Mucosa of descending colon (tissue), 3 donors: ENCODE data around the gene SERTAD4. TPM values are rescaled to one million over a fixed set of nuclear protein-coding genes. Genes with fewer than 3 reads are reported as not detected.

Source experiments
- ATAC-seq: fragments of 200-7000 bp; cut with Tn5 transposase; one replicate; pipeline ENCODE4 v1.9.1; 2020; ENCODE audit warnings: mild to moderate bottlenecking, moderate library complexity
- DNase-seq, 3 donors: peaks; one replicate each; pipeline ENCODE4 v3.0.0-alpha.2; 2020
- H3K36me3 ChIP-seq: fragments of 200-600 bp; one replicate; pipeline ENCODE4 v1.8.0; 2021; ENCODE audit warnings: low read depth, mild to moderate bottlenecking
- H3K4me1 ChIP-seq: fragments of 200-600 bp; one replicate; pipeline ENCODE4 v1.8.0; 2021; ENCODE audit warnings: low read depth, mild to moderate bottlenecking
- H3K4me3 ChIP-seq: fragments of 200-600 bp; one replicate; pipeline ENCODE4 v1.8.0; 2021; ENCODE audit warnings: mild to moderate bottlenecking
- H3K9me3 ChIP-seq: fragments of 200-600 bp; one replicate; pipeline ENCODE4 v1.8.0; 2021; ENCODE audit warnings: mild to moderate bottlenecking
- intact Hi-C, 2 donors: fragments of 100-400 bp; cut with DNase I in 1 of 2; cut with micrococcal nuclease in 1 of 2; formaldehyde crosslinking; loops; one replicate each; pipeline versions ENCODE4 v1.11.0 to v1.11.1; 2022; cut with DNase I, micrococcal nuclease
- total RNA-seq, 3 donors: library from RNA; stranded (reverse); fragmentation: NEBNext Ultra II Directional in 2 of 3; extraction: Animal tissue kit (Norgen Biotek cat#: 25700) in 2 of 3; gene quantifications; one replicate each; pipeline versions ENCODE4 v1.2.1 to v1.2.4, GENCODE V29; 2021 to 2023
- TF ChIP-seq, protein P1 (sequence below): fragments of 200-600 bp; IDR thresholded peaks from one replicate; pipeline ENCODE4 v1.8.0; 2022; ENCODE audit warnings: antibody characterized with exemption, mild to moderate bottlenecking
- donor health status: DM: no; HTN: no; CAD: no; lungs with moderate emphysema.
- donor health status: DM: no; HTN: no; CAD: no.
- donor health status: DM: no; HTN: yes; CAD: no.

SERTAD4 gene
- total RNA-seq, 3 donors from 2014 or later, result 4.2 to 17.1 (median 6.0) TPM

DNA sequence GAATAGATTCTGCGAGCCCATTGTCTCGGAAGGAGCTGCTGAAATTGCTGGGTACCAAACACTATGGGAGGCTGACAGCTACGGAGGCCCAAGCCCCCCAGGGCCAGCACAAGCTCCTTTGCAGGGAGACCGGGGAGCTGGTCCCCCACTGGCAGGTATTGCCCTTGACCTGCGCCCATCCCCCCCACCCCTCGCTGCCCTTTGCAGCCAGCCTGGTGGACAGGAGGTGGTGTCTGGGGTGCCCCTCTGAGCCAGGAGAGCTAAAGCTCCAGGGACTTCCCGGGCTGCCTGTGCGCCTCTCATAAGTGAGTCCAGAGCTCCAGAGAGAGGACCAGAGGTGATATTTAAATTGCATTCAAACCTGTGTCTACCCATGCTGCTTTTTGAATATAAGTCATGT lies 5.4 kb downstream of the SERTAD4 start:
- DNase-seq (no peak), ATAC-seq (no peak)
- TF ChIP-seq, protein P1, sequence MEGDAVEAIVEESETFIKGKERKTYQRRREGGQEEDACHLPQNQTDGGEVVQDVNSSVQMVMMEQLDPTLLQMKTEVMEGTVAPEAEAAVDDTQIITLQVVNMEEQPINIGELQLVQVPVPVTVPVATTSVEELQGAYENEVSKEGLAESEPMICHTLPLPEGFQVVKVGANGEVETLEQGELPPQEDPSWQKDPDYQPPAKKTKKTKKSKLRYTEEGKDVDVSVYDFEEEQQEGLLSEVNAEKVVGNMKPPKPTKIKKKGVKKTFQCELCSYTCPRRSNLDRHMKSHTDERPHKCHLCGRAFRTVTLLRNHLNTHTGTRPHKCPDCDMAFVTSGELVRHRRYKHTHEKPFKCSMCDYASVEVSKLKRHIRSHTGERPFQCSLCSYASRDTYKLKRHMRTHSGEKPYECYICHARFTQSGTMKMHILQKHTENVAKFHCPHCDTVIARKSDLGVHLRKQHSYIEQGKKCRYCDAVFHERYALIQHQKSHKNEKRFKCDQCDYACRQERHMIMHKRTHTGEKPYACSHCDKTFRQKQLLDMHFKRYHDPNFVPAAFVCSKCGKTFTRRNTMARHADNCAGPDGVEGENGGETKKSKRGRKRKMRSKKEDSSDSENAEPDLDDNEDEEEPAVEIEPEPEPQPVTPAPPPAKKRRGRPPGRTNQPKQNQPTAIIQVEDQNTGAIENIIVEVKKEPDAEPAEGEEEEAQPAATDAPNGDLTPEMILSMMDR, result no peak
- H3K9me3 ChIP-seq, result no peaks in the 10 kb centered on the region
- intact Hi-C loops, result no loop called here
- no peak overlapping the region for H3K4me3 ChIP-seq
- H3K4me1 ChIP-seq, result no peaks in the 10 kb centered on the region
- no peaks in the 10 kb centered on the region for H3K36me3 ChIP-seq

DNA sequence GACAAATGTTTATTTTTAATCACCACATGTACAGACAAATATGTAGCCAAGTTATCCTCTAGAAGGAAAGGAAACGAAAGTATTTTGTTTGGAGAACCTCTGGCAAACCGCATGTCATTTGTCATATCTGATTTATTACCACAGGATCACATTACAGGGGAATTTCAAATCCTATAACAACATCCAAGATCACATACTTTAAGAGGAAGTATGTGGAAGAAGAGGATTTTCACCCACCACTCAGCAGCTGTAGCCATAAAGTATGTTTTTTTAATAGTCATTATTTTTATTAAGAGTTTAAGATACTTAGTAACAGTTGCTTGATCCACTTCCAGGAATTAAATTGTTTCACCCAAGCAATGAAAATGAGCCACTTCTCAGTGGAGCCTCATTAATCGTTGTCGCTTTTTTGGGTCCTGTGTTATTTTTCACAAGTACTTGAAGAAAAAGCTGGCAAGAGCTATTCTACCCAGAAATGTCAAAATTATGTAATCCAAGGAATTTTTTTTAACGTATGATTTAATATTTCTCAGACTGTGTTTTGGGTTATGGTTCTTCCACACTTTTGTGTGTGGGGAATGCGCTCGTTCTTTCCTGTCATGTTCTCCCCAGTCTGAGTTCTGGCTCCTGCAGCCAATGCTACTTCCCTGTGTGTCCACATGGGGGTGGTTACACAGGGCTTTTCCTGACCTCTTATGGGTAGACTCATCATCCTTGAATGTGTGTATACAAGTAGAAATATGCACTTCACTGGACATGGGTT lies 6.9 kb downstream of the SERTAD4 start:
- TF ChIP-seq, protein P1, result no peak
- no peak overlapping the region for H3K4me3 ChIP-seq
- H3K4me1 ChIP-seq, result no peaks in the 10 kb centered on the region
- ATAC-seq (peak; percentile 59), DNase-seq (no peak)
- H3K36me3 ChIP-seq, result no peaks in the 10 kb centered on the region
- no peaks in the 10 kb centered on the region for H3K9me3 ChIP-seq
- intact Hi-C loops, result no loop called here

DNA sequence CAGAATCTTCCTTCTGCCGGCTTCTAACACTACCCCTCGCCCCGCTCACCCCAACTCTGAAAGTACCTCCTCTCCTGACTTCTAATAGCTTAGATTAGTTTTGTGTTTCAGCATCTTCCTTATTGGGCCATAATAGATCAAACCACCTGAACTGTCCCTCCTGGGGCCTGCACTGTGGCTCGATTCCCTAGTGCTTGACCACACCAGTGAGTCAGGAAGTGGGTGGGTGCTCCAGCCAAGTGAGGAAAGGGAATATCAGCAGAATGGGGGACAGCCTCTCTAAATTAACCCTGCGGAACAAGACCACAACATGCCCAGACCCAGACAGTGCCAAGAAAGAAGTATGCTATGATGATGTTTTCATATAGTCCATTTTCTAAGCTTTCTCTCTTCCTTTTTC lies 8.5 kb downstream of the SERTAD4 start:
- Histone ChIP-seq H3K4me3 (no peak overlapping the region), H3K4me1 (no peaks in the 10 kb centered on the region), H3K36me3 (no peaks in the 10 kb centered on the region), H3K9me3 (no peaks in the 10 kb centered on the region)
- TF ChIP-seq, protein P1, result no peak
- DNase-seq, result no peak
- intact Hi-C loops, result no loop called here
- ATAC-seq, result no peak

DNA sequence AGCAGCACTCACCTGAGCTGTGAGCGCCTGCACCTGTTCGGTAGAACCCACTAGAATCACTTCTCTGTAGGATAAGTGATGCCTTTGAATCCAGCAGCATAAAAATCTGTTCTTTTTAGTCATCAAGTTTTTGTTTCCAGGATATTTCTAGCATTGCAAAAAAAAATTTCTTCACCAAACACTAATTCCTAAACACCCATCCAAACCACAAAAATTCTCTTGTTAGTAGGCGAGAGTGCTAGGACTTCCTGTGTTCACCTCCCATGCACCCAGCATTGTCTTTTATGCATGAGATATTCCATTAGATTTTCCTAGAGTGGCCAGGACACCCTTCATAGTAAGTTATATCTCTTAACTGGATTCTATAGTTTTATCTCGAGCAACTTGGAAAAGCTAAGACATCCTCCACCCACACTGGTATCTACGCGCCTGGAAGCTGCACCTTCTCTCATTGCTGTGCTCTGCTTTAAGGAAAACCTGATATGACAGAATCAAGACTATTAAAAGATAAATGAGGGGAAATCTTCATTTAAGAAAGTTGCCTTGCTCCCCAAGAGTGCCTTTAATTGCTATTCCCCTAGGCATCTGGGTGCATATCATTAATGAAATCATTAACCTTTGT lies 12.3 kb downstream of the SERTAD4 start:
- TF ChIP-seq, protein P1, result no peak
- Histone ChIP-seq H3K36me3 (no peaks in the 10 kb centered on the region), H3K9me3 (no peaks in the 10 kb centered on the region), H3K4me1 (no peaks in the 10 kb centered on the region), H3K4me3 (no peak overlapping the region)
- ATAC-seq, result no peak
- intact Hi-C loops, result no loop called here
- DNase-seq, result no peak

DNA sequence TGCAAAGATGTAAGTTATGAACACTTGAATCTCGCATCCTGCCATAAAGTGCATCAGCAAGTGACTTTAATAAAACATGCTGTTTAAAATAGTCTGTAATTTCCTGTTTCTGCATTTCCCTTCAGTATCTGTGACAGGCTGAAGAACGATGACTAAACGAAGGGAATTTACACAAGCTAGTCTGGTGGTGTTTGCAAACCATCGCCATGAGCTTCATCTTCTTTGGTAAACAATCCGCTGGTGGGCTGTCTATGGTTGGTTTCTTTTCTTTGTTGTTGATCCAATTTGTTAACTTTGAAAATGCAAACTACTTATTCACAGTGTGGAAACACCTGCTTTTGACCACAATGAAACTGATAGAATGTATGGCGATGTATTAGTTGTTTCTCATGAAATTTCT lies 13.9 kb downstream of the SERTAD4 start:
- Histone ChIP-seq H3K4me3 (no peak overlapping the region), H3K4me1 (peaks cover 10% of the 10 kb centered on the region), H3K36me3 (no peaks in the 10 kb centered on the region), H3K9me3 (no peaks in the 10 kb centered on the region)
- TF ChIP-seq, protein P1, result no peak
- intact Hi-C loops, result no loop called here
- no peak for DNase-seq
- ATAC-seq, result no peak
